ENCODE measurements around the gene CTNNA2.

The CTNNA2 gene

DNA sequence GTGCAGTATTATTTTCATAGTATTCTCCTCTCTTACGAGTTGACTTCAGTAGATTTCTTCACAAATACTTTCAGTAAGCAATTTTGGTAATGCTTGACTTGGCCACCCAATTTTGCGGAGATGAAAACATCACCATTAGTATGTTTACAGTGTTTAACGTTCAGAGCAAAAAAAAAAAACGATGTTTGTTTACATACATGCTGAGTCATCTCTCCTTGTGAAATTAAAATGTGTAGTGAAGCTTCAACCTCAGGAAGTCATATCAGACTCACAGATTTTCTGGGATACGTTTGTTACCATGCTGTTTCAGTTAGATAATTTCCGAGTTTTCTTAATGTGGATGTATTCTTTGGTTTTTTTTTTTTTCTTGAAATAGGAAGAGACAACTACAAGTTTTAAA lies 100.1 kb downstream of the CTNNA2 start:
- no peak for DNase-seq (ENCODE audit: low read depth)

DNA sequence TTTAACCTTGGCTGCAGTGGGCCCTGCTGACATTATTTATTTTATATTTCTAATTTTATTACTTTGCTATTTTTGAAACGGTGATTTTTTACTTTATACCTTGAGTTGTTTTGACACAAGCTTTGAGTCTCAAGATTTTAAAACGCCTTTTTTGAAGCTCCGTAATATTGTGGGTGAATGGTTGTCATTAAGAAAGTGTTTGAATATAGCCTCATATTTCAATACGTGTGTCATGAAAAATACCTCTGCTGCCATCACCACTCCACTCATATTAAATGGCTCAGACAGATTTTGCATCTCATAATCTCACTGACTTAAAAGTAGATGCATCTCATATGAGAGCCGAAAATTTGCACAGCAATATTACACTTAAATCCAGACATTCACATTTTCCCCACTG lies 106.6 kb downstream of the CTNNA2 start:
- no peak for DNase-seq (ENCODE audit: low read depth)

DNA sequence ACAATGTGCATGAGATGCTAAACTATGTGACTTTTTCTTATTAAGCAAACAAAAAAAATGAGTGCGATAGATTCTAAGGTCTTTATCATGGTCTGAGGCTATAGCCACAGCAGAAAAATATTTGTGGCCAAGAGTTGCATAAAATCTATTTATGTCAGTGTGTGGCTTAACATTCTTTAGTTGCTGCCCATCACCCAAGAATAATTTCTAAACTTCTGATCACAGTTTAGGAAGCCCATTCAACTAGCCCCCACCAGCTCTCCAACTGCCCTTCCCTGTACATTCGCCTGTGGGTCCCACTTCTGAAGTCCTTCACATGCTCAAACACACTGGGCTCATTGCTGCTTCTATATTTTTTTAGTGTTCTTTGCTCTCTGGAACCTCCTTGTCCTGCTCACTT lies 107.1 kb downstream of the CTNNA2 start:
- no peak for DNase-seq (ENCODE audit: low read depth)

DNA sequence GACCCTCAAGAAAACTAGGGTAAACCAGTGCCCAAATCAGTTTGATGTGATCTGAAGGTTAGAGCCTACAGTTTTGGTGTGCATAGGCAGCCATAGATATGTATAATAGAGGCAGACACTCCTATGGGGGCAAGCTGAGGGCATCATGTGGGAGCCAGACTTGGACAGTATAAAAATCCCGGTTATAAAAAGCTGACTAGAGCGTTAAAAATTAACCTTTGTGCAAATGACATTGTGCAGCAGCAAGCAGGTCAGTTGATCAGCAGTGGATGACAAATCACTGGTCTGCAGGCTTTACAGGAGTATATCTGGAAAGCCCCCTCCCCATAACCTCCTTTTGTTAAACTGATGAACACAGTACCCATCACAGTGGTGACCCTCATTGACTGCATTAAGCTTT lies 107.8 kb downstream of the CTNNA2 start:
- DNase-seq (ENCODE audit: low read depth): no peak

DNA sequence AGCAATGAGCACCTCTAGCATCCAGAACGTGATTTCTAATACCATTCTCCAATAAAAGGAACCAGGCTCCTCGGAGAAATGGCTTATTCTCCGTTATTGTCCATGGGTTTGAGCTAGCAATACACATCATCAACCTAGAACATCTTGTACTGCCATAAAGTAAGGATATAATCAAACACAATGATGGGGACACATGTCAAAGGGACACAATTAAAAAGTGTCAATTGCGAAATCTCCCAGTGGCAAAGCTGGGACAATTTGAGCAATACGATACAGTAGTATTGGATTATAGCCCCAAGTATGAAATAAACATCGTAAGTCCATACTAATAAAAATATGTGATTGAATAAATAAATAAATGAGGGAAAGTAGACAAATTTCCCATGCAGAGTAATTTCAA lies 108.4 kb downstream of the CTNNA2 start:
- no peak for DNase-seq (ENCODE audit: low read depth)

DNA sequence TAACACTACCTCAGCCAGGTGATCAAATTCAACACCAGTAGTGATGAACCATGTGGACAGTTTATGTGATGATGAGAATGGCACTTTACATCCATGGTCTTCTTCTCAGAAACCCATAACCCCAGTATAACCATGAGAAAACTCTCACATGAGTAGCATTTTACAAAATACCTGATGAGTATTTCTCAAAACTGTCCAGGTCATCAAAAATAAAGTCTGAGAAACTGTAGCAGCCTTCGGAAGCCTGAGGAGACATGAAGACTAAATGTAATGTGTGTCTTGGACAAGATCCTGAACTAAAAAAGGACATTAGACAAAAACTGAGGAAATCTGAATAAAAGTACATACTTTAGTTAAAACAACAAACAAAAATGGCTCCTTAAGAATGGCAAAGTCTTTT lies 108.9 kb downstream of the CTNNA2 start:
- no peak for DNase-seq (ENCODE audit: low read depth)

DNA sequence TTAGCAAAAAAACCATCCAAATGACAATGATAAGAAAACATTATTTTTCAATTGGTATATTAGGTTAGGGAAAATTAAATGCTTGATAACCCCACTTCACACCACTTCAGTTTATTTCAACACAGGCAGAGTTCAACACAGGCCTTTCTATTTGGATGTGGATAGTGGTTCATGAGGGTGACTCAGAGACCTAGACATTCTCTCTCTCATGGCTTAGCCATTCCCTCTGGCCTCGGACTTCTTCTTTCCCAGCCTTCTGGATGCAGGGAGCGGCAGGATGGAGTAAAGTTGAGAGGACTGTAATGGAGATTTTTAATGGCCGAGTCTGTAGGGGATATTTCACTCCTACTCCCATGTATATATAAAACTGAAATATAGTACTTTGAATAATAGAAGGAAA lies 109.7 kb downstream of the CTNNA2 start:
- DNase-seq (ENCODE audit: low read depth): no peak

DNA sequence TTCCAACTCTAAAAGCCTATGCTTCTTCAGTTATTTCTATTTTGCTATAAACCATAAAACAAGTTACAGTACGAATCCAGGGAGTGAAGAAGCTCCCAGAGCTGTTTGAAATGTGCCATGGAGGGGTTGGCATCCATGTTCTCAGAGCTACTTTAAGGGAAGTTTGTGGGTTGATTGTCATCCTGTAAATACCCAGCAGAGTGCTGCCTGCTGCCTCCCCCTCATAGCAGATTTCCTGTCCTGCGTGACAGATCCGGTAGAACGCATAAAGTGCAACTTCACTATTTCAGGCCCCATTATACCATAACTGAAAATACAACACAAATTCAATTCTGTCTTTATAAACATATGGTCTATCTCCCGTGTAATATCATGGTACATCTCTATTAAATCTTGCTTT lies 114.4 kb downstream of the CTNNA2 start:
- no peak for DNase-seq (ENCODE audit: low read depth)

DNA sequence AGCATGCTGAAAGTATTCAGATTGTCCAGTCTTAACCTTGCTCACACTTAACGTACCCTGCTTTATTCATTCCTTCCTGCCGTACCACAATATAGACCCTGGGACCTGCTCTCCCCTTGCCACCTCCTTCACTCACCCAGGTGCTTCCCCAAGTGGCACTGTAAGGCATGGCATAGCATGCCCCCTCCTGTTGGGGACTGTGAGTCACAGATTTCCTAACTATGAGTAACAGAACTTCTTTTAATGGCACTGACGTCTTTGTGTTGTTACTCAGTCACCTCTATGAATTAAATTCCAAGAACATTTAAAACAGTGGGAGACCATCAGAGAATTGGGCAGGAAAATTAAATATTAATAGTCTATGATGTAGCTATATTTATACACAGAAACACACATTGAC lies 117.2 kb downstream of the CTNNA2 start:
- no peak for DNase-seq (ENCODE audit: low read depth)

DNA sequence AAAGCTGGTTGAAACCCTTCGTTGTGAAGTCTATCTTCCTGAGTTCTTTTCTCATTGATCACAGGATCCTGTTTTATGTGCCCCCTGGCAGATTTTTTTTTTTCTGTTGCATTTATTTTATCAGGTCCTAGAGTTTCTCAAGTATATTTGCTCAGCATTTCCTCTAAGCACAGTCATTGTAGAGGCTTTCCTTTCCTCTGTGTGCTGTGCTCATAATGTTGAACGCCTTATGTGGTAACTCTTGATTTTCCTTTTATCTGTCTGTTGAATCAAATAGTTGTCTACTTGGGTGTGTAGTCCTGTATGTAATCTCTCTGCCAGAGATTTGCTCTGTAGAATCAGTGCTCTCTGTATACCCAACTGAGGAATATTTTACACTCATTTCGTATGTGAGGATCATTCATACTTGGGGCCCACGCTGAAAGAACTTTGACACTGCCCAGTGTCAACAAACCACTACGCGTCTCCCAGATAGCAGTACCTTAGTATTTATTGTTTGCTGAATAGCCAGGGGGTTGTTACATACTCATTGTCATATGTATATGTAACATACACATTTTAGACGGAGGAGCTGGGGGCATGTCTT lies 118.2 kb downstream of the CTNNA2 start:
- no peak for DNase-seq (ENCODE audit: low read depth)

DNA sequence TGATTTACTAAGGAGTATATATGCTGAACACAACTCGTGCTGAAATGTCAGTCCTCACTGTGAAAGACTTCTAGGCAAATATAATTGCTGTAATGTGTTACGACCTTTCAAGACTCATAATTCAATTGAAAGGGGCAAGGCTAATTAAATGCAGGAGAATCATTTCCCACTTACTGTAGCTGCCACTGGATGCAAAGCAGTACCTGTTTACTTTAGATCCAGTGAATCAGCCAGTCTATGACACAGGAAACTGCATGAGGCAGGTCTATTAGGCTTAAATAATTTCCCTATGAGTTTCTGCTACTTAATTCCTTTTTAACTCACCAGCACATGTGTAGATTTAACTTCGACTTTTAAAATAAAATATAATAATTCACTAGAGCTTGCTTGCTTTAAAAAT lies 125.6 kb downstream of the CTNNA2 start:
- DNase-seq (ENCODE audit: low read depth): no peak

DNA sequence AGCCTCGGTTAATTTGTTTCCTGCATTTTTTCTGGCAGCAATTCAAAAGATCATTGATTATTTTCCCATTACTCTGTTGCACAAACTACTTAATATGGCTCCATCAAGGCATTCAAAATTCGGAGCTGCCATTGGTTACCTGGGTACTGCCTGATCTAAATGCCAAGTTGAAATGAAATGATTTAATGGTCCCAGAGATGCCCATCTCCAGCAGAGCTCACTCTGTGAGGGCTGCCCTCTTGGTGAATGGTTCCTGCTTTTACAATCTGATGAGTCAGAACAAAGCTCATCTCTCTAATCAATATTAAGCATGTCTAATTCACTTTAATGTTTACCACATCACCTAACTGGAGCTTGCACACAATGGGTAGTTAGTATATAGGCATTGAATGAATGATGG lies 126.1 kb downstream of the CTNNA2 start:
- no peak for DNase-seq (ENCODE audit: low read depth)

DNA sequence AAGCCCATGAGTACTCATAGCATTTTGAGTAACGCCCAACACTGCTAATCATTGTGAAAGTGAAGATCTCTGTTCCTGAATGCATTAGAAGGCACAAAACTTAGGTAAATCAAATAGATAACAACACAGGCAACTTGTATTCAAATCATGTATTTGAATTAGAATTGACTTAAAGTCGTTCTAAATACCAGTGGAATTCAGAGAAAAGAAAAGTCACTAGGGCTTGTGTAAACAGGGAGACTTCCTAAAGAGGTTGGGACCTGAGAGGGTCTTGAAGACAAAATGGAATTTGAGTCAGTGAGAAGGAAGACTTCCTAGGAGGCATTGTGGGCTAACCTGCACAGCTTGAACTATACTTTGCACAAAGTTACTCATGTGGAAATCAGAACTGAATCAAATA lies 127.2 kb downstream of the CTNNA2 start:
- no peak for DNase-seq (ENCODE audit: low read depth)

DNA sequence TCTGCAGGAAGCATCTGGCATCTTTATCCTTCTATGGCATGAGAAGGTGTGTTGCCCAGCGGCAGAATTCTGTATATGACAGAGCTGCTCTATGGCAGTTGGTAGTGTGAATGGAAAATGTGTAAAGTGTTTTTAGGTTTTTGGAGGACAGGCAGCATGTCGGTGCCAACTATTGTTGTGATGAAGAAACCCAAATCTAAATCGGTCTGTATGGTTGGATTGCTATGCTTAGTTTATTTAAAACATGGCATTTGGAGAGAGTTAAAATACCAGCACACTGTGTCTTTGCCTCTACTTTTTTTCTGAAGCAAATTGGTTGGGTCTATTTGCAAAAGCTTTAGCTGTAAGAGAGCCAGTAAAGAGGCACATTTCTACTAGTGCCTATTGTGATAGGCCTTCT lies 136.7 kb downstream of the CTNNA2 start:
- no peak for DNase-seq (ENCODE audit: low read depth)

DNA sequence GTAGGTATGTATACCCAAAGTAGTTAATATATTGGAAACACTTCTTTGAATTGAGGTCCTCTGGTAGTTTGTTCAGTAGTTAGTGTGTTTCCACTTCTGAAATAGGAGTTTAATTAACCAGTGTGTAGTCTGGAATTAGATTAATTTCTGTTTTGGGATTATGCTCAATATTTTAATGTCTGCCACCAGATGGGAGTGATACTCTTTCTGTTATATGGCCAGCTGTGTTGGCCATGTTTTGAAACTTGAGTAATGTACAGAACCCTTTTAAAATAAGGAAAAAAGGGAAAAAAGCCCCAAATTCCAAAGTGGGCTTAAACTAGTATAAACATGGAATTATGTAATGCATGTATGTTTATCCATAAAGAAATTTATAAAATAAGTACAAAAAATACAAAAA lies 147.7 kb downstream of the CTNNA2 start:
- no peak for DNase-seq (ENCODE audit: low read depth)

DNA sequence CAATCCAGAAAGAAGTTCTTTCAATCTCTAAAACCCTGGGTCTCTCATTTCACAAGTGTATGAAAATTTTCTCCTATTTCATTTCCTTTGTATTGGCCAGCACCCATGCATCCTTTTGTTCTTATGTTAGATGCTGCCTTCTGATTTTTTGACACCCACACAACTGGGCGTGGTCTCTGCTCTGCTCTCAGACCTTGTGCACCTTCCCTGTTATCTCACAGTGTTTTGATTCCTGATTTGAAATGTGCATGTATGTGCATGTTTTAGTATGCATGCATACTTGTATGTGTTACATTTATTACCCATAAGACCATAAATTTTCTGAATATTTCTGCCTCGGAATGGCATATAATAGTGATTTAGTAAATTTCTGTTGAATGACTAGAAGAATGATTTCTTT lies 152.2 kb downstream of the CTNNA2 start:
- DNase-seq (ENCODE audit: low read depth): no peak

DNA sequence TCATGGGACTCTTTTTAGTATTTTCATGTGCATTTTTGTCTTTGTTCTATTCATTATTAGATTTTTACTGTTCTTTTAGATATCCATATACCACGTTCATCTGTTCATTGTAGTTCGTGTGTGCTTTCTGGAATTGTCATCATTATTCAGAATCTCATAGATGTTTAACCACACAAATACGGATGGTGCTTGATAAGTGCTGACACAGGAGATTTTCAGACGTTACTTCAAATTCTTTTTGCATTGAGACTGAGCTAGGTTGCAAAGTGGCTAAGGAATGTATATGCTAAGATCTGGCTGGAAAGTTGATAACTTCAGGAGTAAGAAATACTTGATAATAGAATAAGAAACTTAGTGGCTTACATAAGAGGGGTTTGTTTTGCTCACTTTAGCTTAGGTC lies 153.6 kb downstream of the CTNNA2 start:
- DNase-seq (ENCODE audit: low read depth): no peak

DNA sequence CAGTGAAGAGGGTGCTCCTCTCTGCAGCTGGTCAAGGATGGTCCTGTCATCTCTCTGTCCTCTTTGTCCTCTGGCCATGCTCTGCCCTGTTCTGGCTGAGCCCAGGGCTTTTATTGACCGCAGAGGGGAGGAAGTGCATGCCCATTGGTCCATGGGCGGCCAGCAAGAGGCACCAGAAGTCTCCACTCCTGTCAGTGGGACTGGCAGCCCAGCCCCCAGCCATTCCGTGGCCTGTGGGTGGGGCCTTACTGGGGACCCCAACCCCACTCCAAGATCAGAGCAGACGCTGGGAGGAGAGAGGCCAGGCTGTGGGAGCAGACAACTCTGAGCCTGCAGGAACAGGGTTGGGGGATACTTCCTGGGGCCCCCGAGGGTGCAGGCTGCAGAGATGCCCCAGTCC lies 156.9 kb downstream of the CTNNA2 start:
- DNase-seq (ENCODE audit: low read depth): no peak

DNA sequence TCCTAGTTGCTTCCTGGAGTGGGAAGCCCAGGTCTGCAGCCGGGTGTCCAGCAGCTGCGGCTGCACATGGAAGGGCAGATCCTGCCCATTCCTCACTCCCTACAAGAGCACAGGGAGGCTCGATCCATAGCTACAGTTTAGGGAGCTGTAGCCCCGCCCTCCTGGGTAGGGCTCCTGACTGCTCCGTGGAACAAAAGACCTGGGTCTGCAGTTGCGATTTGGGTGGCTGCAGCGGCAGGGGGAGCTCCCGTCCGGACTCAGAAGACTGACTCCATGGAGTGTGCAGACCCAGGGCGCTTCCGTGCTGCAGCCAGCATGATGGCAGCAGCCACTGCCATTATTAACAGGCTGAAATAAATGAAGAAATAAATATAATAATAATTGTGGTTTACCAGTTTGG lies 157.3 kb downstream of the CTNNA2 start:
- no peak for DNase-seq (ENCODE audit: low read depth)

DNA sequence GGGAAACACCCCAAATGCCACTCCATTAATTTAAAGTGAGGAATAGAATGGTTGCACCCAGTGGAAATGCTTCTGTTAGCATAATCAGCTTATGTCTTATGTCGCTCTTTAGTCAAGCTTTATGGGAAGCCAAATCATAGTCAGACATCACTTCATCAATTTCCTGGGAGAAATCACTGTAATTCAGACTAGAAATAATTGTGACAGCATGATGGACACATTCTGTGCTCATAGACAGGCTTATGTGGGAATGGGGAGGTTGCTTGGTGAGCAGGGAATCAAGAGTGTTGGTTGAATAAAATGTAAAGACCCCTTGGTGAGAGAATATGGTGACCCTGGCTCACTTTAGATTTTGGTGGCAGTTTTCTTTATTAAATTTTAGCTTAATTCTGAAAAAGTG lies 174.0 kb downstream of the CTNNA2 start:
- no peak for DNase-seq (ENCODE audit: low read depth)

DNA sequence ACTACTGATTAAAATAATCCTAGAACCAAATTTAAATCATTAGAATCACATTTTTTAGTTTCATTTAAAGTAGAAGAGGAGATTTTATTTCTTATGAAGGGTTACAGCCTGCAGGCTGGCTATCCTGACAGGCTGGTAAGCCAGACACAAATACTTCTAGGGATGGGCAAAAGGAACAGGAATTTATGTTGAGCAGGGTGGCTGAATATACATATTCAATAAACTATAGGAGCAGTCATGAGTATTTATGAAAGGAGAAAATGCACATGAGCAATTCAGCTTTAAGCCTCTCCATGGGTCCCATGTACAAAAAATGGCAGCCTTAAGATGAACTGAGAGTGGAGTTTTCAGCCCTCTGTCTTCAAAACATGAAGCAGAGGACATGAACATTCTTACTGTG lies 182.4 kb downstream of the CTNNA2 start:
- DNase-seq (ENCODE audit: low read depth): no peak

DNA sequence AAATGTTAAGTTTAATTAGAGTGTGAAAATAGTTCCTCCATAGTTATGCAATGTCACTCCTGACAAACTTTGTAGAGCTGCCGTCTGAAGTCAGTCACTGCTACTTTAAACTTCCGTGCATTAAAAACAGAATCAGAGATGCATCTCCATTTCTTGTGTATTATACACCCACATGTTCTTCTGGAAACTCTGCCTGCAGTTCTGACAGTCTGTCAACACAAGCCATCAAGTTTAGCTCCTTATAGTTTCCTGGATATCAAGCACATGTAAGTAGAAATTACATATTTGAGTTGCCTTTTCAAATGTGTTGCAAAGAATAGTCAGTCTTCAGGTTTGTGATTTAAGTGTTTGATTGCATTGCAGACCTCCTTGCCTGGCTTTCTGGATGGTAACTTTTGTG lies 184.3 kb downstream of the CTNNA2 start:
- DNase-seq (ENCODE audit: low read depth): no peak

DNA sequence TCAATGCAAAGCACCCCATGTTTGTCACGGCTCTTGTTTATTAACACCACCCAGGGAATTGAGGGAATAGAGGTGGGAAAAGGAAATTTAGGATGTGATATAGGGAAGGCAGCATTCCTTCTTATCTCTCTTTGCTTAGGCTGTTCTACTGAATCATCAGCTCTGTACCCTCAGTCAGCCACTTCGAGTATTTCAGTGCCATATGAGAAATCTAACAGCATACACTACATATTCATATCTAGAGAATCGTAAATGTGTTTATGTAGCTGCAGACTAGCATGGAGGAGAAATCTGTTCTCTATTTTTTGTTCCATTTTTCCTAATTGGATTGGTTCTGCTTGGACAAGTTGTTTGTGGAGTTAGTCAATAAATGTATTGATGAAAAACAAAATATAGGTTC lies 187.8 kb downstream of the CTNNA2 start:
- DNase-seq (ENCODE audit: low read depth): no peak

DNA sequence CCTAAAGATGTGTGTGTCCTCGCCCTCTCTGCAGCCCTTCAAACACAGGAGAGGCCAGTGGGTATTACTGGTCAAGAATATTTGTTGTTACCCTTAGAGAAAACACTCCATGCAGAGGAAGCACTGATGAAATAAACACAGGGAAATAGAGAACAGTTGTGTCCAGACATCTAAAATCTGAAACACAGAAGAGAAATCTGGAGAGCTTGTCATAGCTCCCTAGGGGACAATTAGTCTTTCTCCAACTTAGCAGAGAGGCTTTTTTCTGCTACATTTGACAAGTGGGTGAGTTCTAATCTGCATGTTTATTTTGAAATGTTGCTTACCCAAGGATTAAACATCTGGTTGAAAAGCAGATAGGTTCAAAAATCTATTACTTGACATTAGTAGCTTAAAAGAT lies 190.1 kb downstream of the CTNNA2 start:
- DNase-seq (ENCODE audit: low read depth): no peak

DNA sequence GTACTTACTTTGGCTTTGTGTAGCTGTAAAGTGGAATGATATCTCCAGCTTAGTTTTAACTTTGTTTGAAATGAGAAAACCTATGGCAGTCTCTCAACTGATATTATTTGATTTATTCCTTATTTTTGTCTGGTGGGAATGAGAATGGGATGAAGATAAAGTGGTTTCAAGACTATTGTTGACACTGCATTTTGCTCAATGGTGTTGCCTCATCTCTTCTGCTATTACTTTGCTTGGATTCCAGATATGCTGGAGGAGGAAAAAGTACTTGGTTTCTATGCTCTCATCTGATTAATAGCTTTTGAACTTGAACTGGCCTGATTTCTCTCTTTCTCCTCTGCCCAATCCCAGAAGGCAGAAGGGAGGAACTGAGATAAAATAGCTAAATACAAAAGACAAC lies 198.2 kb downstream of the CTNNA2 start:
- no peak for DNase-seq (ENCODE audit: low read depth)

Data from stimulated activated CD8-positive, alpha-beta memory T cell treated with anti-CD3 and anti-CD28 coated beads, Interleukin-15, amount 100 ng/mL, for 1 hour (primary cell).